Mucosa of descending colon (tissue), 3 donors: Measurements from ENCODE around the gene P3H1. TPM values are rescaled to one million over a fixed set of nuclear protein-coding genes. Genes with fewer than 3 reads are reported as not detected.
"Not testable (repeated sequence)": the region's sequence is repeated elsewhere in the genome, so short reads cannot be mapped to it uniquely, and the experiment has no call there.

Experiments used
- ATAC-seq: fragments of 200-7000 bp; cut with Tn5 transposase; one replicate; pipeline ENCODE4 v1.9.1; 2020; ENCODE audit warnings: mild to moderate bottlenecking, moderate library complexity
- DNase-seq, 3 donors: peaks; one replicate each; pipeline ENCODE4 v3.0.0-alpha.2; 2020
- H3K36me3 ChIP-seq: fragments of 200-600 bp; one replicate; pipeline ENCODE4 v1.8.0; 2021; ENCODE audit warnings: low read depth, mild to moderate bottlenecking
- H3K4me1 ChIP-seq: fragments of 200-600 bp; one replicate; pipeline ENCODE4 v1.8.0; 2021; ENCODE audit warnings: low read depth, mild to moderate bottlenecking
- H3K4me3 ChIP-seq: fragments of 200-600 bp; one replicate; pipeline ENCODE4 v1.8.0; 2021; ENCODE audit warnings: mild to moderate bottlenecking
- H3K9me3 ChIP-seq: fragments of 200-600 bp; one replicate; pipeline ENCODE4 v1.8.0; 2021; ENCODE audit warnings: mild to moderate bottlenecking
- CTCF ChIP-seq: fragments of 200-600 bp; IDR thresholded peaks from one replicate; pipeline ENCODE4 v1.8.0; 2022; ENCODE audit warnings: antibody characterized with exemption, mild to moderate bottlenecking
- intact Hi-C, 2 donors: fragments of 100-400 bp; cut with DNase I in 1 of 2; cut with micrococcal nuclease in 1 of 2; formaldehyde crosslinking; loops; one replicate each; pipeline versions ENCODE4 v1.11.0 to v1.11.1; 2022; cut with DNase I, micrococcal nuclease
- long read RNA-seq, 2 donors: library from polyadenylated mRNA; unstranded; transcript quantifications; one replicate each; pipeline ENCODE4 v2.0.0, GENCODE V29; 2019 to 2021
- total RNA-seq, 3 donors: library from RNA; stranded (reverse); fragmentation: NEBNext Ultra II Directional in 2 of 3; extraction: Animal tissue kit (Norgen Biotek cat#: 25700) in 2 of 3; gene quantifications; one replicate each; pipeline versions ENCODE4 v1.2.1 to v1.2.4, GENCODE V29; 2021 to 2023
- donor health status: DM: no; HTN: no; CAD: no; lungs with moderate emphysema.
- donor health status: DM: no; HTN: no; CAD: no.
- donor health status: DM: no; HTN: yes; CAD: no.

P3H1 gene
- 10 to 100 TPM in 2 of 3 donors, 1 to 10 TPM in 1; 8.0 to 20.0 (median 14.5) TPM for total RNA-seq
- long read RNA-seq, donor 1, transcript P3H1-202 (15 exons, 2,585 nt): major isoform, 11 of 36 reads
- long read RNA-seq, donor 1, partial matches to known transcripts: 7 of 36 reads
- long read RNA-seq, donor 1, other reads (novel, unspliced or antisense): 12 of 36 reads
- long read RNA-seq, donor 2, partial matches to known transcripts: 1 of 13 reads
- long read RNA-seq, donor 2, other reads (novel, unspliced or antisense): 8 of 13 reads

GRCh38 chr1:42766741-42767509, at the start of gene P3H1, which contains the start of gene C1orf50:
P3H1 (minus strand) TSS chr1:42767028; CDS start chr1:42766971, 57 bp downstream.
C1orf50 (plus strand) TSS chr1:42767249; CDS start chr1:42767312, 63 bp downstream.
- intact Hi-C loops: no loop called here
- ATAC-seq: peak; percentile 97
- Histone ChIP-seq H3K4me3 (peak within 1 kb of the TSS; percentile 94), H3K36me3 (no peaks in the 10 kb centered on the region), H3K9me3 (no peaks in the 10 kb centered on the region), H3K4me1 (peaks cover 16% of the 10 kb centered on the region)
- TF ChIP-seq CTCF: no peak
- DNase-seq: peak; percentile 100

GRCh38 chr1:42815941-42816584, 49.2 kb upstream of the P3H1 start:
- intact Hi-C loops: no loop called here
- Histone ChIP-seq H3K4me3 (no peak overlapping the region), H3K36me3 (no peaks in the 10 kb centered on the region), H3K4me1 (peaks cover 4% of the 10 kb centered on the region), H3K9me3 (no peaks in the 10 kb centered on the region)
- DNase-seq: peak in 1 of 3 donors; percentile 12
- no peak for TF ChIP-seq CTCF
- peak; percentile 2 for ATAC-seq

GRCh38 chr1:42814815-42815214, 48.0 kb upstream of the P3H1 start:
- H3K4me3 ChIP-seq, H3K9me3 ChIP-seq, H3K36me3 ChIP-seq, DNase-seq, H3K4me1 ChIP-seq, intact Hi-C loops, ATAC-seq: not testable (repeated sequence)

GRCh38 chr1:42807056-42807668, 40.3 kb upstream of the P3H1 start:
- Histone ChIP-seq H3K36me3 (no peaks in the 10 kb centered on the region), H3K4me1 (no peaks in the 10 kb centered on the region), H3K4me3 (no peak overlapping the region), H3K9me3 (peaks cover 3% of the 10 kb centered on the region)
- ATAC-seq (no peak), DNase-seq (no peak)
- TF ChIP-seq CTCF: no peak
- intact Hi-C loops: no loop called here

GRCh38 chr1:42806593-42806992, 39.8 kb upstream of the P3H1 start:
- intact Hi-C loops: no loop called here
- Histone ChIP-seq H3K4me3 (no peak overlapping the region), H3K36me3 (no peaks in the 10 kb centered on the region), H3K4me1 (no peaks in the 10 kb centered on the region), H3K9me3 (peaks cover 3% of the 10 kb centered on the region)
- TF ChIP-seq CTCF: no peak
- no peak for DNase-seq
- no peak for ATAC-seq
